ENCODE measurements around the gene BRAP.
"Not testable (repeated sequence)": the region's sequence is repeated elsewhere in the genome, so short reads cannot be mapped to it uniquely, and the experiment has no call there.

Gene BRAP

DNA sequence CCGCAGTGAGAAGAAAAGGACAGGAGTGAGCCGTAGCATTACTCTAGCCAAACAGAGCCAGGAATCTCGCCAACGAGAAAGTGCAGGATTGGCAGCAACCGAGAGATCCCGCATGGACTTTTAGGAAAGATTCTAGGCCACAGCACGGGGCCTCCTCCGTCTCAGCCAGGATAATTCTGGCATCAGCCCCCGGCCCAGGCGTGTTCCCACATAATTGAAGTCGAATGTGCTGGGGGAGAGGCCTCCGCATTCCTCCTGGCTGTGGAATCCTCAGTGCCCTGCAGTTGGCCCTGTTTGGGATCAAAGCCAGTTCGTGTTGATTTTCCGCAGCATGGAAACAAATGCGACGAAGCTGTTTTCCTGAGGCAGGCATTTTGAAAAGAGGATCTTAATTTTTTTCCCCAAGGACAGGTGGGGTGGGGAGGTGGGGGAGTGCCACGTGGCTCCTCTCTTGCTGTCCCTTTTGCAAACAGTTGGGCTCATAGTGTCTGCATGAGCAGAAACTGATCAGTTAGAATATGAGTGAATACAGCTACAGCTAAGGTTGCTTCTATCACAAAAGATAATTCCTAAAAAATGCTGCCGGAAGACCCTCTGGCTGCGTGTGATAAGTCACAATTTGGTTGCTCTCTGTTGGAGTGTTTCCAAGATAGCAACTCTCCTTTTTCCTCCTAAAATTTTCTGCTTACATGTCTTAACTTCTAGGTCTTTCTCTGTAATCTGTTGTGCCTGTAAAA is 49.4 kb downstream of the BRAP start:
- no peak overlapping the region for H3K4me3 ChIP-seq (replicated peaks in 1 of 2; ENCODE audit: low read depth in 2 of 2, low read length in 2 of 2)
- TF ChIP-seq, protein P1, sequence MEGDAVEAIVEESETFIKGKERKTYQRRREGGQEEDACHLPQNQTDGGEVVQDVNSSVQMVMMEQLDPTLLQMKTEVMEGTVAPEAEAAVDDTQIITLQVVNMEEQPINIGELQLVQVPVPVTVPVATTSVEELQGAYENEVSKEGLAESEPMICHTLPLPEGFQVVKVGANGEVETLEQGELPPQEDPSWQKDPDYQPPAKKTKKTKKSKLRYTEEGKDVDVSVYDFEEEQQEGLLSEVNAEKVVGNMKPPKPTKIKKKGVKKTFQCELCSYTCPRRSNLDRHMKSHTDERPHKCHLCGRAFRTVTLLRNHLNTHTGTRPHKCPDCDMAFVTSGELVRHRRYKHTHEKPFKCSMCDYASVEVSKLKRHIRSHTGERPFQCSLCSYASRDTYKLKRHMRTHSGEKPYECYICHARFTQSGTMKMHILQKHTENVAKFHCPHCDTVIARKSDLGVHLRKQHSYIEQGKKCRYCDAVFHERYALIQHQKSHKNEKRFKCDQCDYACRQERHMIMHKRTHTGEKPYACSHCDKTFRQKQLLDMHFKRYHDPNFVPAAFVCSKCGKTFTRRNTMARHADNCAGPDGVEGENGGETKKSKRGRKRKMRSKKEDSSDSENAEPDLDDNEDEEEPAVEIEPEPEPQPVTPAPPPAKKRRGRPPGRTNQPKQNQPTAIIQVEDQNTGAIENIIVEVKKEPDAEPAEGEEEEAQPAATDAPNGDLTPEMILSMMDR (IDR thresholded peaks at IDR 0.05; ENCODE audit: low read depth, low read length) = no peak
- DNase-seq (ENCODE audit: low read depth in 2 of 2) = peak; percentile 39 to 94

DNA sequence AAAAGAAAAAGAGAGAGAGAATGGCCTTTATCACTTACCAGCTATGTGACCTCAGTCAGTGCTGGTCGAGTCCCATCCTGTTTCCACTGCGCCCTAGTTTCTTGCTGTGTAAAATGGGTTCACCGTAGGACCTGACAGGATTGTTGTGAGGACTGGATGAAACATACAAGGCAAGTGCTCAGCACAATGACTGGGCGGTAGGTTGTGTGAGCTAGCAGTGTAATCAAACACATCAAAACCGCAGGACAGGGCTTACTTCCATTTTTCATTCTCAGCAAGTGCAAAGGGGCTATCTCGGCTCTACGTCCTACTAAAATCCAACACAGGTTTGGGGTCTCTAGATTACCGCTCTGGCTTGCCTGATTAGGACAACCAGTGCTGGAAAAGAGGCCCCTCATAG is 50.2 kb downstream of the BRAP start:
- TF ChIP-seq, protein P1 (IDR thresholded peaks at IDR 0.05; ENCODE audit: low read depth, low read length) = no peak
- peak in 1 of 2 donors; percentile 29 for DNase-seq (ENCODE audit: low read depth in 2 of 2)
- H3K4me3 ChIP-seq (replicated peaks in 1 of 2; ENCODE audit: low read depth in 2 of 2, low read length in 2 of 2) = no peak overlapping the region

DNA sequence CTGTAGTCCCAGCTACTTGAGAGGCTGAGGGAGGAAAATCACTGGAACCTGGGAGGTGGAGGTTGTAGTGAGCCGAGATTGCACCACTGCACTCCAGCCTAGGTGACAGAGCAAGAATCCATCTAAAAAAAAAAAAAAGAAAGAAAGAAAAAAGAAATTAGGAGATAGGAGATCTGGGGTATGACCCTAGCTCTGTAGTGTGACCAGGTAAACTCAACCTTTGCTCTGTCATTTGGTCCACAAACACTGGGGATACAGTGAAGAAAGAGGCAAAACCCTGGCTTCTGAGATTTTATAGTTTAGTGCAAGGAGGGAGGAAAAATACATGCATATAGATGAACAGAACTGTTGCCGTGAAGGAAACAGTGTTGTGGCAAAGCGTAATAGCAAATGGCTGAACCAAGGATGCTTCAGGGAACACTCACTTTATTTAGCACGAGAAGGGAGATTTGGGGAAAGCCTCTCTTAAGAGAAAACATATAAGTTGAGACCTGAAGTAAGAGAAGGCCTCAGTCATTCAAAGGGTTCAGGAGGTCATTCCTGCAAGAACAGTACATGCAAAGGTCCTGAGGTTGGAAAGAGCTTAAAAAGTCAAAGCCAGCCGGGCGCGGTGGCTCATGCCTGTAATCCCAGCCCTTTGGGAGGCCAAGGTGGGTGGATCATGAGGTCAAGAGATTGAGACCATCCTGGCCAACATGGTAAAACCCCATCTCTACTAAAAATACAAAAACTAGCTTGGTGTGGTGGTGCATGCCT is 57.1 kb downstream of the BRAP start:
- H3K4me3 ChIP-seq (replicated peaks in 1 of 2; ENCODE audit: low read depth in 2 of 2, low read length in 2 of 2) = no peak overlapping the region
- no peak for DNase-seq (ENCODE audit: low read depth in 2 of 2)
- TF ChIP-seq, protein P1 (IDR thresholded peaks at IDR 0.05; ENCODE audit: low read depth, low read length) = no peak

DNA sequence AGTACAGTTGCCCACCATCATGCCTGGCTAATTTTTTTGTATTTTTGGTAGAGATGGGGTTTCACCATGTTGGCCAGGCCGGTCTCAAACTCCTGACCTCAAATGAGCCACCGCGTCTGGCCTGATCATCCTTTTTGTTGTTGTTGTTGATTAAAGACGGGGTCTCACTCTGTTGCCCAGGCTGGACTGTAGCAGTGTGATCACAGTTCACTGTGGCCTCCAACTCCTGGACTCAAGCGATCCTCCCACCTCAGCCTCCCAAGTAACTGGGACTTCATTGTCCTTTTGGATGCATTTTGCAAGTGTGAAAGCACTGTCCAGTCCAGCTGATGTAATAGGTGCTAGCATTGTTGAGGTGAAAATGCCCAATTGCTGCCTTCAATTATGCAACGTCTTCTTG is 59.5 kb downstream of the BRAP start:
- DNase-seq (ENCODE audit: low read depth in 2 of 2) = no peak
- TF ChIP-seq, protein P1 (IDR thresholded peaks at IDR 0.05; ENCODE audit: low read depth, low read length) = no peak
- H3K4me3 ChIP-seq (replicated peaks in 1 of 2; ENCODE audit: low read depth in 2 of 2, low read length in 2 of 2) = no peak overlapping the region

DNA sequence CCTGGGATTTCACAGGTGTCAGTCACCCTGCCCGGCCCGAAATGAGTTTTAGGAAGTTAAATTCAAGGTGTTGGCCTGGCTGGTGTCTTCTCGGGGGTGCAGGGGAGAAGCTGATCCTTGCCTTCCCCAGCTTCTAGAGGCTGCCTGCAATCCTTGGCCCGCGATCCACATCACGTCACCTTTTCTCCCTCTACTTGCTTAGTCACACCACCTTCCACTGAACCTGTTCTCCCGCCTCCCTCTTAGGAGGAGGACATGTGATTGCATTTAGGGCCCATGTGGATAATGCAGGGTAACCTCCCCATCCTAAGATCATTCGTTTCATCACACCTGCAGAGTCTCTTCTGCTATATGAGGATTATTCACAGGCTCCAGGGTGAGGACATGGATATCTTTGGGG is 61.2 kb downstream of the BRAP start:
- TF ChIP-seq, protein P1 (IDR thresholded peaks at IDR 0.05; ENCODE audit: low read depth, low read length) = no peak
- DNase-seq (ENCODE audit: low read depth in 2 of 2) = no peak
- no peak overlapping the region for H3K4me3 ChIP-seq (replicated peaks in 1 of 2; ENCODE audit: low read depth in 2 of 2, low read length in 2 of 2)

DNA sequence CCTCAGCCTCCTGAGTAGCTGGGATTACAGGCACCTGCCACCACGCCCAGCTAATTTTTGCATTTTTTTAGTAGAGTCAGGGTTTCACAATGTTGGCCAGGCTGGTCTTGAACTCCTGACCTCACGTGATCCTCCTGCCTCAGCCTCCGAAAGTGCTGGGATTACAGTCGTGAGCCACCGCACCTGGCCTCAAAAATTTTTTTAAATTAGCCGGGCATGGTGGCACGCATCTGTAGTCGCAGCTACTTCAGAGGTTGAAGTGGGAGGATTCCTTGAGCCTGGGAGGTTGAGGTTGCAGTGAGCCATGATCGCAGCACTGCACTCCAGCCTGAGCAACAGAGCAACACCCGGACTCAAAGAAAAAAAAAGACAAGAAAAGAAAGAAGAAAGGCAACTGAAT is 67.9 kb downstream of the BRAP start:
- DNase-seq (ENCODE audit: low read depth in 2 of 2); H3K4me3 ChIP-seq (replicated peaks in 1 of 2; ENCODE audit: low read depth in 2 of 2, low read length in 2 of 2): not testable (repeated sequence)

DNA sequence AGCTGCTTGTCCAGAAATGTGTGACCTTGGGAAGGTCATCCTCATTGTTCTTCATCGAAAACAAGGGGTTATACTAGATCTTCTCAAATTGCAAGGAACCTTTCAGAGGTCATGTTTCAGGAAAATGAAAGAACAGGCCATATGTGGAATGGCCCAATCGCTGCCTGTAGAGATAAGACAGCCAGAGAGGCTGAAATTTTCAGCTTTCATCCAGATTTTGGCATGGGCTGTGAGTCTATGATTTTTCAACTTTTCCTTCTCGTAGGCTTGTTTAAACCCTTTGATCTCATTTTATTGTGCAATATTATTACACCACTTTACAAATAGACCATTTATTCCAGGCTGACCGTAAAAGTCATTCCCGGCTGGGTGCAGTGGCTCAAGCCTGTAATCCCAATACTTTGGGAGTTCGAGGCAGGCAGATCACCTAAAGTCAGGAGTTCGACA is 69.6 kb downstream of the BRAP start:
- peak in 1 of 2 donors; percentile 87 for DNase-seq (ENCODE audit: low read depth in 2 of 2)
- TF ChIP-seq, protein P1 (IDR thresholded peaks at IDR 0.05; ENCODE audit: low read depth, low read length) = no peak
- no peak overlapping the region for H3K4me3 ChIP-seq (replicated peaks in 1 of 2; ENCODE audit: low read depth in 2 of 2, low read length in 2 of 2)
